GM12874 (cell line): ENCODE data around the gene NCKAP5.

ENCODE experiments used
- TF ChIP-seq, protein P1 (sequence below): IDR thresholded peaks from 2 replicates; pipeline ENCODE4 v1.5.1; 2011; ENCODE audit warnings: low read depth, mild to moderate bottlenecking, control low read depth, low read length, moderate library complexity; ENCODE audit not compliant: insufficient read depth

Gene NCKAP5

GRCh38 chr2:132804051-132804450 lies 764.2 kb downstream of the NCKAP5 start:
- TF ChIP-seq, protein P1, sequence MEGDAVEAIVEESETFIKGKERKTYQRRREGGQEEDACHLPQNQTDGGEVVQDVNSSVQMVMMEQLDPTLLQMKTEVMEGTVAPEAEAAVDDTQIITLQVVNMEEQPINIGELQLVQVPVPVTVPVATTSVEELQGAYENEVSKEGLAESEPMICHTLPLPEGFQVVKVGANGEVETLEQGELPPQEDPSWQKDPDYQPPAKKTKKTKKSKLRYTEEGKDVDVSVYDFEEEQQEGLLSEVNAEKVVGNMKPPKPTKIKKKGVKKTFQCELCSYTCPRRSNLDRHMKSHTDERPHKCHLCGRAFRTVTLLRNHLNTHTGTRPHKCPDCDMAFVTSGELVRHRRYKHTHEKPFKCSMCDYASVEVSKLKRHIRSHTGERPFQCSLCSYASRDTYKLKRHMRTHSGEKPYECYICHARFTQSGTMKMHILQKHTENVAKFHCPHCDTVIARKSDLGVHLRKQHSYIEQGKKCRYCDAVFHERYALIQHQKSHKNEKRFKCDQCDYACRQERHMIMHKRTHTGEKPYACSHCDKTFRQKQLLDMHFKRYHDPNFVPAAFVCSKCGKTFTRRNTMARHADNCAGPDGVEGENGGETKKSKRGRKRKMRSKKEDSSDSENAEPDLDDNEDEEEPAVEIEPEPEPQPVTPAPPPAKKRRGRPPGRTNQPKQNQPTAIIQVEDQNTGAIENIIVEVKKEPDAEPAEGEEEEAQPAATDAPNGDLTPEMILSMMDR = no peak

DNA sequence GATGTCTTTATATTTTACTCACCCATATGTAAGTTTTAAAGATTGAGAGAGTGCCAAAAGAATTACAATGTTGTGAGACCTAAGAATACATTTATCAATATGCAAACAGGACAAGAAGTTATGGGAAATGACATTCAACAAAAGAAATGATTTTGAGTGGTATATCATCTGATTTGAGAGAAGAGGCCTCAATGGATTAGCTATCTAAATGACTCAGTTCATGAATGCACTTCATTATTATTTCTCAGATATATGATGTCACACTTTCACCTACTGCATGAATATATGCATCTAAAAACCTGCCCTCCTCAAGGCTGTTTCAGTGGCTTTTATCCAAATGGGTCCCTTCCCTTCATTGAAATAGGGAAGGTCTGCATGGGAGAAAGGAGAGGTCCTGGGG lies 769.9 kb downstream of the NCKAP5 start:
- TF ChIP-seq, protein P1 = no peak

GRCh38 chr2:132797556-132797955 lies 770.7 kb downstream of the NCKAP5 start:
- TF ChIP-seq, protein P1 = no peak

GRCh38 chr2:132797071-132797470 lies 771.2 kb downstream of the NCKAP5 start:
- TF ChIP-seq, protein P1 = no peak

DNA sequence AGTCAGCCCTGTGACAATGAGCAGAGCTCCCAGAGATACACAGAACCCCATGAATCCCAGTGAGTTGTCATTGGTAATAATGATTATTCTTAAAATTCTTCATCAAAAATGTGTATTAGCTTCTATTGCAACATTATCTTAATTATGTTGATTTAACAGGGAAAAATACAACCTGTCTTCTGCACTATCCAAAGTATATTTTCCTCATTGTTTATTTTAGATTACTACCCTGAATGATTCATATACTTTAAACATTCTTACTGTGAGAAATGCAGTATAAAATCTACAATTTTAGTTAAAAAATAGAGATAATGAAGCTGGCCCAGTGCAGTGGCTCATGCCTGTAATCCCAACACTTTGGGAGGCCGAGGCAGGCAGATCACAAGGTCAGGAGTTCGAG lies 773.0 kb downstream of the NCKAP5 start:
- TF ChIP-seq, protein P1 = no peak

DNA sequence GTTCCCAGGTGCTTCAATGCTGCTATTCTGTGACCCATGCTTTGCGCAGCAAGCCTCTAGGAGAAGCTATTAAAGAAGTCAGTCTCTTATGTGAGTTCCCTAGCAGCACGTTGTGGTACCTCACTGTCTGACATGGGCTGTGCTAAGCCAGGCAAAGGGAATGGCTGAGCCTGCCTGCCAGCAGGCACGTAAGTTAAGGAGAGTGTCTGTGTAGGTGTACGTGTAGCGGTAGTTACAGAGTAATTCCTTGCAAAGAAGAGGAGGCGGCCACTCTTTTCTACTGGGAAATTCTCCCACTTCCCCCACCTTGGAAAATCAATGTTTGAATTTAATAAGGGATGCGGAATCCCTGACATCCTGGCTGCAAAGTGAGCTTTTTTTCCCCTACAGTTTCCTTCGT lies 774.7 kb downstream of the NCKAP5 start:
- TF ChIP-seq, protein P1 = no peak

- TF ChIP-seq, protein P1 = no peak
Measured at GRCh38 chr2:132790207-132790785, 778.0 kb downstream of the NCKAP5 start.
